Measurements from ENCODE around the gene PHOX2B.

Gene PHOX2B

DNA sequence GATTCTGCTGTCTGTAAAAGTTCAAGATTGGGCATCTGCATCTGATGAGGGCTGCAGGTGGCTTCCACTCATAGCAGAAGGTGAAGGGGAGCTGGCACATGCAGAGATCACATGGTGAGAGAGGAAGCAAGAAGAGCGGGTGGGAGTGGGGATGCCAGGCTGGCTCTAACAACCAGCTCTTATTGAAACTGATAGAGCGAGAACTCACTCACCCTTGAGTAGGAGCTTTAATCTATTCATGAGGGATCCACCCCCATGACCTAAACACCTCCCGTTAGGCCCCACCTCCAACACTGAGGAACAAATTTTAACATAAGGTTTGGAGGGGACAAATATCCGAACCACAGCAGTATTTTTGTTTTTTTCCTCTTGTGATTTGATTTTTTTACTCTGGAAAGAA, 45.8 kb downstream of the PHOX2B start:
- Histone ChIP-seq H3K4ac (ENCODE audit: low read depth in 1 of 2, low read length in 2 of 2) (no peak overlapping the region), H4K8ac (ENCODE audit: low read length) (no peak overlapping the region), H3K36me3 (ENCODE audit: control insufficient read depth in 1 of 2, insufficient read depth in 2 of 2, low read depth in 1 of 2, low read length in 2 of 2) (no peaks in the 10 kb centered on the region), H3K9ac (ENCODE audit: low read length) (no peak overlapping the region), H2BK12ac (ENCODE audit: low read length in 2 of 2) (no peak overlapping the region), H3K9me3 (ENCODE audit: control insufficient read depth, low read length) (no peaks in the 10 kb centered on the region), H3K23ac (ENCODE audit: low read length in 2 of 2) (no peak overlapping the region), H3K4me2 (ENCODE audit: low read length, poor library complexity, severe bottlenecking) (no peak overlapping the region), H3K4me3 (ENCODE audit: insufficient read depth in 1 of 2, low read depth in 1 of 2, low read length in 2 of 2) (no peak overlapping the region), H2BK15ac (ENCODE audit: low read depth, poor library complexity, severe bottlenecking) (no peak overlapping the region), H3K79me1 (replicated peaks; ENCODE audit: low read length, poor library complexity, severe bottlenecking) (no peaks in the 10 kb centered on the region), H2AFZ (ENCODE audit: low read depth, low read length) (no peak overlapping the region), H3K27me3 (ENCODE audit: control insufficient read depth in 1 of 2, insufficient read depth in 1 of 2, low read length in 2 of 2) (peaks cover 13 to 14% of the 10 kb centered on the region in 2 experiments), H3K18ac (ENCODE audit: low read depth in 1 of 2, low read length in 2 of 2) (no peak overlapping the region), H2AK5ac (ENCODE audit: low read length, severe bottlenecking) (no peak overlapping the region), H2BK5ac (ENCODE audit: low read depth, low read length, poor library complexity, severe bottlenecking) (no peak overlapping the region), H4K91ac (ENCODE audit: low read length) (no peak overlapping the region), H3K14ac (ENCODE audit: low read length in 2 of 2) (no peak overlapping the region), H3K27ac (ENCODE audit: low read length, poor library complexity, severe bottlenecking) (no peak overlapping the region), H3K4me1 (ENCODE audit: control insufficient read depth, insufficient read depth, low read depth, low read length) (no peaks in the 10 kb centered on the region), H2BK120ac (ENCODE audit: low read depth, low read length) (no peak overlapping the region)
- 87% methylated on average over 2 of the region's 4 CpGs for WGBS
- DNase-seq, result no peak

DNA sequence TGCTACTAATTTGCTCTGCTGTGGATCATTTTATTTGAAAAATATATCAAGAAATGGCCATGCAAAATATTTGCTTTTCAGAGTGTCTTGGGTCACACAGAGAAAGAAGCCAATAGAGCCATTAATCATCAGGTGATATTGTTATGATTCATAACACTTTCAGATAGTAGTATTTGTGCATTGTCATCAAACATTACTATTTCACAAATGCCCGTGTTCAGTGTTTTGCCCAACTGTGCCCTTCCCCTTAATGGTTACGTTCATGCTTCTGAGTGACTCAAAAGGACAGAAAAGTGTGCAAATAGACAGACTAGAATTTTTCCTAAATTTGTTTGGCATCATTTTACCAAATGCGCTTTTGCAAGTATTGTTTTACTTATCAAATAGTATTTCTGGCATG, 46.5 kb downstream of the PHOX2B start:
- Histone ChIP-seq H2AFZ (ENCODE audit: low read depth, low read length) (no peak overlapping the region), H3K4me1 (ENCODE audit: control insufficient read depth, insufficient read depth, low read depth, low read length) (no peaks in the 10 kb centered on the region), H2BK15ac (ENCODE audit: low read depth, poor library complexity, severe bottlenecking) (no peak overlapping the region), H3K9me3 (ENCODE audit: control insufficient read depth, low read length) (no peaks in the 10 kb centered on the region), H2AK5ac (ENCODE audit: low read length, severe bottlenecking) (no peak overlapping the region), H3K18ac (ENCODE audit: low read depth in 1 of 2, low read length in 2 of 2) (no peak overlapping the region), H3K4me3 (ENCODE audit: insufficient read depth in 1 of 2, low read depth in 1 of 2, low read length in 2 of 2) (no peak overlapping the region), H3K27me3 (ENCODE audit: control insufficient read depth in 1 of 2, insufficient read depth in 1 of 2, low read length in 2 of 2) (peaks cover 13 to 15% of the 10 kb centered on the region in 2 experiments), H2BK12ac (ENCODE audit: low read length in 2 of 2) (no peak overlapping the region), H3K9ac (ENCODE audit: low read length) (no peak overlapping the region), H4K8ac (ENCODE audit: low read length) (no peak overlapping the region), H4K91ac (ENCODE audit: low read length) (no peak overlapping the region), H3K36me3 (ENCODE audit: control insufficient read depth in 1 of 2, insufficient read depth in 2 of 2, low read depth in 1 of 2, low read length in 2 of 2) (no peaks in the 10 kb centered on the region), H3K23ac (ENCODE audit: low read length in 2 of 2) (no peak overlapping the region), H2BK5ac (ENCODE audit: low read depth, low read length, poor library complexity, severe bottlenecking) (no peak overlapping the region), H3K4me2 (ENCODE audit: low read length, poor library complexity, severe bottlenecking) (no peak overlapping the region), H3K14ac (ENCODE audit: low read length in 2 of 2) (no peak overlapping the region), H2BK120ac (ENCODE audit: low read depth, low read length) (no peak overlapping the region), H3K27ac (ENCODE audit: low read length, poor library complexity, severe bottlenecking) (no peak overlapping the region), H3K4ac (ENCODE audit: low read depth in 1 of 2, low read length in 2 of 2) (no peak overlapping the region), H3K79me1 (replicated peaks; ENCODE audit: low read length, poor library complexity, severe bottlenecking) (no peaks in the 10 kb centered on the region)
- WGBS, result 88% methylated on average over 3 of the region's 3 CpGs
- no peak for DNase-seq

- no peak overlapping the region for H2BK120ac ChIP-seq (ENCODE audit: low read depth, low read length)
- H3K23ac ChIP-seq (ENCODE audit: low read length in 2 of 2), result no peak overlapping the region
- no peak overlapping the region for H4K91ac ChIP-seq (ENCODE audit: low read length)
- no peak overlapping the region for H2AFZ ChIP-seq (ENCODE audit: low read depth, low read length)
- H2BK15ac ChIP-seq (ENCODE audit: low read depth, poor library complexity, severe bottlenecking), result no peak overlapping the region
- H3K14ac ChIP-seq (ENCODE audit: low read length in 2 of 2), result no peak overlapping the region
- no peak overlapping the region for H3K4me3 ChIP-seq (ENCODE audit: insufficient read depth in 1 of 2, low read depth in 1 of 2, low read length in 2 of 2)
- H3K79me1 ChIP-seq (replicated peaks; ENCODE audit: low read length, poor library complexity, severe bottlenecking), result no peaks in the 10 kb centered on the region
- 74% methylated on average over 4 of the region's 4 CpGs for WGBS
- H3K27ac ChIP-seq (ENCODE audit: low read length, poor library complexity, severe bottlenecking), result no peak overlapping the region
- no peak overlapping the region for H3K4ac ChIP-seq (ENCODE audit: low read depth in 1 of 2, low read length in 2 of 2)
- H3K9me3 ChIP-seq (ENCODE audit: control insufficient read depth, low read length), result no peaks in the 10 kb centered on the region
- peaks cover 0 to 8% of the 10 kb centered on the region in 2 experiments for H3K27me3 ChIP-seq (ENCODE audit: control insufficient read depth in 1 of 2, insufficient read depth in 1 of 2, low read length in 2 of 2)
- no peaks in the 10 kb centered on the region for H3K36me3 ChIP-seq (ENCODE audit: control insufficient read depth in 1 of 2, insufficient read depth in 2 of 2, low read depth in 1 of 2, low read length in 2 of 2)
- no peaks in the 10 kb centered on the region for H3K4me1 ChIP-seq (ENCODE audit: control insufficient read depth, insufficient read depth, low read depth, low read length)
- no peak overlapping the region for H2AK5ac ChIP-seq (ENCODE audit: low read length, severe bottlenecking)
- H3K4me2 ChIP-seq (ENCODE audit: low read length, poor library complexity, severe bottlenecking), result no peak overlapping the region
- H3K9ac ChIP-seq (ENCODE audit: low read length), result no peak overlapping the region
- no peak overlapping the region for H2BK12ac ChIP-seq (ENCODE audit: low read length in 2 of 2)
- H4K8ac ChIP-seq (ENCODE audit: low read length), result no peak overlapping the region
- H2BK5ac ChIP-seq (ENCODE audit: low read depth, low read length, poor library complexity, severe bottlenecking), result no peak overlapping the region
- H3K18ac ChIP-seq (ENCODE audit: low read depth in 1 of 2, low read length in 2 of 2), result no peak overlapping the region
- DNase-seq, result no peak
These were observed 51.8 kb downstream of the PHOX2B start for GRCh38 chr4:41696763-41697162.

GRCh38 chr4:41696131-41696530, 52.4 kb downstream of the PHOX2B start:
- H2AFZ ChIP-seq (ENCODE audit: low read depth, low read length), result no peak overlapping the region
- no peak overlapping the region for H2BK15ac ChIP-seq (ENCODE audit: low read depth, poor library complexity, severe bottlenecking)
- no peak overlapping the region for H3K4ac ChIP-seq (ENCODE audit: low read depth in 1 of 2, low read length in 2 of 2)
- H3K9ac ChIP-seq (ENCODE audit: low read length), result no peak overlapping the region
- H2BK120ac ChIP-seq (ENCODE audit: low read depth, low read length), result no peak overlapping the region
- no peak overlapping the region for H2BK12ac ChIP-seq (ENCODE audit: low read length in 2 of 2)
- H3K23ac ChIP-seq (ENCODE audit: low read length in 2 of 2), result no peak overlapping the region
- H3K14ac ChIP-seq (ENCODE audit: low read length in 2 of 2), result no peak overlapping the region
- no peak overlapping the region for H3K18ac ChIP-seq (ENCODE audit: low read depth in 1 of 2, low read length in 2 of 2)
- H3K9me3 ChIP-seq (ENCODE audit: control insufficient read depth, low read length), result no peaks in the 10 kb centered on the region
- H3K36me3 ChIP-seq (ENCODE audit: control insufficient read depth in 1 of 2, insufficient read depth in 2 of 2, low read depth in 1 of 2, low read length in 2 of 2), result no peaks in the 10 kb centered on the region
- WGBS, result 86% methylated on average over 2 of the region's 3 CpGs
- no peak overlapping the region for H4K8ac ChIP-seq (ENCODE audit: low read length)
- no peak overlapping the region for H2BK5ac ChIP-seq (ENCODE audit: low read depth, low read length, poor library complexity, severe bottlenecking)
- DNase-seq, result no peak
- H3K79me1 ChIP-seq (replicated peaks; ENCODE audit: low read length, poor library complexity, severe bottlenecking), result no peaks in the 10 kb centered on the region
- no peak overlapping the region for H3K4me2 ChIP-seq (ENCODE audit: low read length, poor library complexity, severe bottlenecking)
- no peak overlapping the region for H4K91ac ChIP-seq (ENCODE audit: low read length)
- H3K27ac ChIP-seq (ENCODE audit: low read length, poor library complexity, severe bottlenecking), result no peak overlapping the region
- H3K4me3 ChIP-seq (ENCODE audit: insufficient read depth in 1 of 2, low read depth in 1 of 2, low read length in 2 of 2), result no peak overlapping the region
- no peaks in the 10 kb centered on the region for H3K4me1 ChIP-seq (ENCODE audit: control insufficient read depth, insufficient read depth, low read depth, low read length)
- peaks cover 0 to 8% of the 10 kb centered on the region in 2 experiments for H3K27me3 ChIP-seq (ENCODE audit: control insufficient read depth in 1 of 2, insufficient read depth in 1 of 2, low read length in 2 of 2)
- no peak overlapping the region for H2AK5ac ChIP-seq (ENCODE audit: low read length, severe bottlenecking)
